ENCODE data around the gene FUT8. TPM values are rescaled to one million over a fixed set of nuclear protein-coding genes. Genes with fewer than 3 reads are reported as not detected.
"Not testable (repeated sequence)": the region's sequence is repeated elsewhere in the genome, so short reads cannot be mapped to it uniquely, and the experiment has no call there.

Gene FUT8
- total RNA-seq, 1 donor from 2014 or later, result 18.1 TPM

DNA sequence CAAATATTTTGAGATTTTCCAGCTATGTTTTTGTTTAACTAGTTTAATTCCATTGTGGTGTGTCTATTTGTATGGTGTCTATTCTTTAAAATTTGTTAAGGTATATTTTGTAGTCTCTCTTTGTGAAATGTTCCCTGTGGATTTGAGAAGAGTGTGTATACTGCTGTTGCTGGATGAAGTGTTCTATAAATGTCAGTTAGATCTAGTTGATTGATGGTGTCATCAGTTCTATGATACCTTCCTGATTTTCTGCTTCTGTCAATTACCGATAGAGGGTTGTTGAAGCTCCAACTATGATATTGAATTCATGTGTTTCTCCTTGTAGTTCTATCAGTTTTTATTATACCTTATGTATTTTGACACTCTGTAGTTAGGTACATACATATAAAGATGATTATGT lies 53.1 kb downstream of the FUT8 start:
- Mint-ChIP-seq H3K9me3 (ENCODE audit: low read depth) (no peaks in the 10 kb centered on the region), H3K4me3 (ENCODE audit: unreplicated experiment) (no peak overlapping the region), H3K36me3 (ENCODE audit: low read depth) (peaks cover 2% of the 10 kb centered on the region), H3K4me1 (ENCODE audit: low read depth) (peaks cover 20% of the 10 kb centered on the region), H3K27me3 (ENCODE audit: low read depth) (no peaks in the 10 kb centered on the region), H3K27ac (ENCODE audit: unreplicated experiment) (no peak overlapping the region)
- no peak for DNase-seq (ENCODE audit: low spot score)
- TF ChIP-seq, protein P1, sequence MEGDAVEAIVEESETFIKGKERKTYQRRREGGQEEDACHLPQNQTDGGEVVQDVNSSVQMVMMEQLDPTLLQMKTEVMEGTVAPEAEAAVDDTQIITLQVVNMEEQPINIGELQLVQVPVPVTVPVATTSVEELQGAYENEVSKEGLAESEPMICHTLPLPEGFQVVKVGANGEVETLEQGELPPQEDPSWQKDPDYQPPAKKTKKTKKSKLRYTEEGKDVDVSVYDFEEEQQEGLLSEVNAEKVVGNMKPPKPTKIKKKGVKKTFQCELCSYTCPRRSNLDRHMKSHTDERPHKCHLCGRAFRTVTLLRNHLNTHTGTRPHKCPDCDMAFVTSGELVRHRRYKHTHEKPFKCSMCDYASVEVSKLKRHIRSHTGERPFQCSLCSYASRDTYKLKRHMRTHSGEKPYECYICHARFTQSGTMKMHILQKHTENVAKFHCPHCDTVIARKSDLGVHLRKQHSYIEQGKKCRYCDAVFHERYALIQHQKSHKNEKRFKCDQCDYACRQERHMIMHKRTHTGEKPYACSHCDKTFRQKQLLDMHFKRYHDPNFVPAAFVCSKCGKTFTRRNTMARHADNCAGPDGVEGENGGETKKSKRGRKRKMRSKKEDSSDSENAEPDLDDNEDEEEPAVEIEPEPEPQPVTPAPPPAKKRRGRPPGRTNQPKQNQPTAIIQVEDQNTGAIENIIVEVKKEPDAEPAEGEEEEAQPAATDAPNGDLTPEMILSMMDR (IDR thresholded peaks at IDR 0.05), result no peak

- H3K27me3 Mint-ChIP-seq (ENCODE audit: low read depth); H3K9me3 Mint-ChIP-seq (ENCODE audit: low read depth); H3K36me3 Mint-ChIP-seq (ENCODE audit: low read depth); DNase-seq (ENCODE audit: low spot score); H3K4me1 Mint-ChIP-seq (ENCODE audit: low read depth); H3K4me3 Mint-ChIP-seq (ENCODE audit: unreplicated experiment); H3K27ac Mint-ChIP-seq (ENCODE audit: unreplicated experiment): not testable (repeated sequence)
Measured at GRCh38 chr14:65467926-65468325, 55.4 kb downstream of the FUT8 start.

GRCh38 chr14:65469903-65470302 lies 57.4 kb downstream of the FUT8 start:
- Mint-ChIP-seq H3K9me3 (ENCODE audit: low read depth) (no peaks in the 10 kb centered on the region), H3K4me3 (ENCODE audit: unreplicated experiment) (no peak overlapping the region), H3K27me3 (ENCODE audit: low read depth) (no peaks in the 10 kb centered on the region), H3K4me1 (ENCODE audit: low read depth) (no peaks in the 10 kb centered on the region), H3K27ac (ENCODE audit: unreplicated experiment) (no peak overlapping the region), H3K36me3 (ENCODE audit: low read depth) (no peaks in the 10 kb centered on the region)
- DNase-seq (ENCODE audit: low spot score), result no peak
- TF ChIP-seq, protein P1 (IDR thresholded peaks at IDR 0.05), result no peak

DNA sequence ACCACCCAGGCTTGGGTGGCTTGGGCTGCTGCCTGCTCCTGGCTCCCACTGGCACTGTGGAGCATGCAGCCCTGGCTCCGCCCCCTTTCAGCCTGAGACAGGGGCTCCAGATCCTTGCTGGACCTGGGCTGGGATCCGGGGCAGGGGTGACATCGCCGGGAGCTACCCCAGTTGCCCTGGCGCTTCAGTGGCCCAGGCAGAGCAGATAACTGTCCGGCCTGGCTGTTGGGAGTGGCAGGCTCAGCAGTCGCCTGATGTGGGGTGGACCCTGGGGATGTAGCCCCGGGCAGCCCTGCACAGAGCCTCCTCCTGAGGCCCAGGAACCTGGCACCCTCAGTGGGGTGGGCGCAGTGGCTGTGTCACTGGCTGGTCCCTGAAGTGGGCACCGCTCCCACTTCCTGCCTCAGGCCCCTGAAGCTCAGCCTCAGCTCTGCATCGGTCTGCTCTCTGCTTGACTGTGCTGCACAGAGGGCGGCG lies 57.9 kb downstream of the FUT8 start:
- H3K4me1 Mint-ChIP-seq (ENCODE audit: low read depth), result no peaks in the 10 kb centered on the region
- DNase-seq (ENCODE audit: low spot score), result peak; percentile 87
- H3K9me3 Mint-ChIP-seq (ENCODE audit: low read depth), result no peaks in the 10 kb centered on the region
- TF ChIP-seq, protein P1 (IDR thresholded peaks at IDR 0.05), result no peak
- no peaks in the 10 kb centered on the region for H3K36me3 Mint-ChIP-seq (ENCODE audit: low read depth)
- H3K27me3 Mint-ChIP-seq (ENCODE audit: low read depth), result no peaks in the 10 kb centered on the region
- no peak overlapping the region for H3K4me3 Mint-ChIP-seq (ENCODE audit: unreplicated experiment)
- no peak overlapping the region for H3K27ac Mint-ChIP-seq (ENCODE audit: unreplicated experiment)

- Mint-ChIP-seq H3K4me3 (ENCODE audit: unreplicated experiment) (no peak overlapping the region), H3K27ac (ENCODE audit: unreplicated experiment) (no peak overlapping the region), H3K27me3 (ENCODE audit: low read depth) (no peaks in the 10 kb centered on the region), H3K4me1 (ENCODE audit: low read depth) (no peaks in the 10 kb centered on the region), H3K9me3 (ENCODE audit: low read depth) (no peaks in the 10 kb centered on the region), H3K36me3 (ENCODE audit: low read depth) (no peaks in the 10 kb centered on the region)
- TF ChIP-seq, protein P1 (IDR thresholded peaks at IDR 0.05), result no peak
- DNase-seq (ENCODE audit: low spot score), result no peak
Measured at GRCh38 chr14:65471038-65471878, 58.7 kb downstream of the FUT8 start.

GRCh38 chr14:65472189-65472588 lies 59.7 kb downstream of the FUT8 start:
- no peaks in the 10 kb centered on the region for H3K27me3 Mint-ChIP-seq (ENCODE audit: low read depth)
- no peak overlapping the region for H3K27ac Mint-ChIP-seq (ENCODE audit: unreplicated experiment)
- TF ChIP-seq, protein P1 (IDR thresholded peaks at IDR 0.05), result no peak
- no peaks in the 10 kb centered on the region for H3K4me1 Mint-ChIP-seq (ENCODE audit: low read depth)
- no peak overlapping the region for H3K4me3 Mint-ChIP-seq (ENCODE audit: unreplicated experiment)
- DNase-seq (ENCODE audit: low spot score), result no peak
- no peaks in the 10 kb centered on the region for H3K9me3 Mint-ChIP-seq (ENCODE audit: low read depth)
- no peaks in the 10 kb centered on the region for H3K36me3 Mint-ChIP-seq (ENCODE audit: low read depth)

Measured in chondrocyte (in vitro differentiated cells).